Measurements from ENCODE around the gene WDR7.

DNA sequence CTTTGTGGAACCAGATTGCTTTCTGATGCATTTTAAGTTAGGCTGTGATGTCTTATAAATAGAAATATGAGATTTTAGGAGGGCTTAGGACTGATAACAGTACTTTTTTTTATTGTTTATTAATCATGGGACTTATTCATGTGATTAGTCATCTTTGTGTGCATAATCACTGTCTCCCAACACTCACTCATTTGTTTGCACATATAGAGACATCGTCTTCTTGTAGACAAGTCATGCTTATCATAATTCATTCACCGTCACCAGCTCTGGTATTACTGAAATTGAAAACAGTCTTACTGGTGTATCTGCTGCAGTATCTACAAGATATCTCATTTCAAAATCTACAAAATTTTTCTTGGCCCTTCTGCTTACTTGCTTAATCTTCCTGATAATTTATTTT is 45.8 kb downstream of the WDR7 start:
- TF ChIP-seq TAF1 (IDR thresholded peaks at IDR 0.05; ENCODE audit: low read depth) (no peak), CREB1 (IDR thresholded peaks at IDR 0.05; ENCODE audit: low read depth) (no peak), EGR1 (IDR thresholded peaks at IDR 0.05) (no peak), YY1 (IDR thresholded peaks at IDR 0.05; ENCODE audit: low read depth) (no peak), TCF12 (IDR thresholded peaks at IDR 0.05; ENCODE audit: low read depth) (no peak), EP300 (IDR thresholded peaks at IDR 0.05; ENCODE audit: borderline replicate concordance) (no peak)
- TF ChIP-seq, protein P1, sequence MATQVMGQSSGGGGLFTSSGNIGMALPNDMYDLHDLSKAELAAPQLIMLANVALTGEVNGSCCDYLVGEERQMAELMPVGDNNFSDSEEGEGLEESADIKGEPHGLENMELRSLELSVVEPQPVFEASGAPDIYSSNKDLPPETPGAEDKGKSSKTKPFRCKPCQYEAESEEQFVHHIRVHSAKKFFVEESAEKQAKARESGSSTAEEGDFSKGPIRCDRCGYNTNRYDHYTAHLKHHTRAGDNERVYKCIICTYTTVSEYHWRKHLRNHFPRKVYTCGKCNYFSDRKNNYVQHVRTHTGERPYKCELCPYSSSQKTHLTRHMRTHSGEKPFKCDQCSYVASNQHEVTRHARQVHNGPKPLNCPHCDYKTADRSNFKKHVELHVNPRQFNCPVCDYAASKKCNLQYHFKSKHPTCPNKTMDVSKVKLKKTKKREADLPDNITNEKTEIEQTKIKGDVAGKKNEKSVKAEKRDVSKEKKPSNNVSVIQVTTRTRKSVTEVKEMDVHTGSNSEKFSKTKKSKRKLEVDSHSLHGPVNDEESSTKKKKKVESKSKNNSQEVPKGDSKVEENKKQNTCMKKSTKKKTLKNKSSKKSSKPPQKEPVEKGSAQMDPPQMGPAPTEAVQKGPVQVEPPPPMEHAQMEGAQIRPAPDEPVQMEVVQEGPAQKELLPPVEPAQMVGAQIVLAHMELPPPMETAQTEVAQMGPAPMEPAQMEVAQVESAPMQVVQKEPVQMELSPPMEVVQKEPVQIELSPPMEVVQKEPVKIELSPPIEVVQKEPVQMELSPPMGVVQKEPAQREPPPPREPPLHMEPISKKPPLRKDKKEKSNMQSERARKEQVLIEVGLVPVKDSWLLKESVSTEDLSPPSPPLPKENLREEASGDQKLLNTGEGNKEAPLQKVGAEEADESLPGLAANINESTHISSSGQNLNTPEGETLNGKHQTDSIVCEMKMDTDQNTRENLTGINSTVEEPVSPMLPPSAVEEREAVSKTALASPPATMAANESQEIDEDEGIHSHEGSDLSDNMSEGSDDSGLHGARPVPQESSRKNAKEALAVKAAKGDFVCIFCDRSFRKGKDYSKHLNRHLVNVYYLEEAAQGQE (IDR thresholded peaks at IDR 0.05; ENCODE audit: low read depth), result no peak
- TF ChIP-seq, protein P2, sequence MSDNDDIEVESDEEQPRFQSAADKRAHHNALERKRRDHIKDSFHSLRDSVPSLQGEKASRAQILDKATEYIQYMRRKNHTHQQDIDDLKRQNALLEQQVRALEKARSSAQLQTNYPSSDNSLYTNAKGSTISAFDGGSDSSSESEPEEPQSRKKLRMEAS (IDR thresholded peaks at IDR 0.05), result no peak
- TF ChIP-seq, protein P3, sequence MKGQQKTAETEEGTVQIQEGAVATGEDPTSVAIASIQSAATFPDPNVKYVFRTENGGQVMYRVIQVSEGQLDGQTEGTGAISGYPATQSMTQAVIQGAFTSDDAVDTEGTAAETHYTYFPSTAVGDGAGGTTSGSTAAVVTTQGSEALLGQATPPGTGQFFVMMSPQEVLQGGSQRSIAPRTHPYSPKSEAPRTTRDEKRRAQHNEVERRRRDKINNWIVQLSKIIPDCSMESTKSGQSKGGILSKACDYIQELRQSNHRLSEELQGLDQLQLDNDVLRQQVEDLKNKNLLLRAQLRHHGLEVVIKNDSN (IDR thresholded peaks at IDR 0.05), result no peak
